NT2/D1 (cell line): Measurements from ENCODE around the gene TMEM164.

Source experiments
- DNase-seq: peaks from one replicate; pipeline ENCODE4 v3.0.0-alpha.2; 2011; ENCODE audit warnings: low read depth, low spot score
- H3K27me3 ChIP-seq: 2 replicates; pipeline ENCODE4 v1.6.0; 2011; ENCODE audit warnings: mild to moderate bottlenecking; ENCODE audit not compliant: insufficient read length, insufficient read depth
- H3K36me3 ChIP-seq: 2 replicates; pipeline ENCODE4 v1.6.1; 2011; ENCODE audit warnings: mild to moderate bottlenecking, low read length, mixed read lengths; ENCODE audit not compliant: insufficient read depth, insufficient read length
- H3K4me1 ChIP-seq: 2 replicates; pipeline ENCODE4 v1.5.1; 2011; ENCODE audit not compliant: insufficient read depth, insufficient read length
- H3K4me3 ChIP-seq: 2 replicates; pipeline ENCODE4 v1.5.1; 2011; ENCODE audit warnings: low read depth; ENCODE audit not compliant: insufficient read length
- H3K9ac ChIP-seq: 2 replicates; pipeline ENCODE4 v1.6.0; 2011; ENCODE audit warnings: low read depth; ENCODE audit not compliant: insufficient read length
- H3K9me3 ChIP-seq: 2 replicates; pipeline ENCODE4 v1.5.1; 2011; ENCODE audit warnings: mild to moderate bottlenecking, low read length; ENCODE audit not compliant: insufficient read depth
- SUZ12 ChIP-seq: IDR thresholded peaks from 2 replicates; pipeline ENCODE4 v1.6.1; 2011; ENCODE audit not compliant: insufficient read length, insufficient read depth; ENCODE audit errors: extremely low read depth
- YY1 ChIP-seq: IDR thresholded peaks from 2 replicates; pipeline ENCODE4 v1.6.1; 2011; ENCODE audit not compliant: insufficient read length, insufficient read depth
- ZNF274 ChIP-seq: IDR thresholded peaks from 2 replicates; pipeline ENCODE4 v1.6.1; 2011; ENCODE audit warnings: mild to moderate bottlenecking, low read depth, low read length

Gene TMEM164

DNA sequence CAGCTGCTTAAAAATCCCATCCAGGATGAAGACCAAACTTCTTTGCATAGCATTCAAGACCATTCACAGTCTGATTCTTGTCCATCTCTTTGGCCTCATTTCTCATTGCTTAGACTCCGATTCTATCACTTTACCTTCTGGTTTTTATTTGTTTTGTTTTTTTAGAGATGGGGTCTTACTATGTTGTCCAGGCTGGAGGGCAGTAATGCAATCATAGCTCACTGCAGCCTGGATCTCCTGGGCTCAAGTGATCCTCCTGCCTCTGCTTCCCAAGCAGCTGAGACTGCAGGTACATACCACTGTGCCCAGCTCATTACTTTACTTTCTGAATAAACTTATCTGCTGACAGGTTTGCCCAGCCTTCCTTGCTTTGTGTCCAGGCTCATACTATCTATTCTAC is 152.8 kb downstream of the TMEM164 start:
- Histone ChIP-seq H3K4me3 (no peak overlapping the region), H3K27me3 (no peaks in the 10 kb centered on the region), H3K9ac (no peak overlapping the region), H3K4me1 (peaks cover 3% of the 10 kb centered on the region), H3K36me3 (peaks cover 3% of the 10 kb centered on the region), H3K9me3 (no peaks in the 10 kb centered on the region)
- TF ChIP-seq YY1 (no peak), ZNF274 (no peak), SUZ12 (no peak)
- DNase-seq, result no peak

DNA sequence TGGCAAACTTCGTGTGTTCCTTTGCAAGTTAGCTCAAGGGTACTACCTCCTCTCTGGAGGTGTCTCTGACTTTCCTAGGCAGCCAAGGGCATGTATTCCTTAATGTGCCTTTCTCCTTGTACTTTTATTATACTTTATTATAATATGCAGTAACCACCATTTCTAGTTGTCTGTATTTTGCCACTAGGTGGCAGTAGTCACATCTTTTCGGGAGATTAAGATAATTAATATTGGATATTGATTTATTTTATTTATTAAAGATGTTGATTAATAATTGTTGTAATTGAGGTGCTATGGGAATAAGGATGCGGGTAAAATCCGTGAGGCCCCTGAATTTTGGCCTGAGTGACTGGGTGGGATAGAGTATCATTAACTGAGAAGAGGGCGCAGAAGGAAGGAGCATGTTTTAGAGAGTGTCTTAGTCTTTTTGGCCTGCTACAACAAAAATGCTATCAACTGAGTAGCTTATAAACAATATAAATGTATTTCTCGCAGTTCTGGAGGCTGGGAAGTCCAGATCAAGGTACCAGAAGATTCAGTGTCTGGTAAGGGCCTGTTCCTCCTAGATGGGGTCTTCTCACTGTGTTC is 153.3 kb downstream of the TMEM164 start:
- no peak for TF ChIP-seq ZNF274
- TF ChIP-seq SUZ12, result no peak
- TF ChIP-seq YY1, result no peak
- Histone ChIP-seq H3K9ac (no peak overlapping the region), H3K9me3 (no peaks in the 10 kb centered on the region), H3K4me1 (peaks cover 3% of the 10 kb centered on the region), H3K27me3 (no peaks in the 10 kb centered on the region), H3K36me3 (peaks cover 3% of the 10 kb centered on the region), H3K4me3 (no peak overlapping the region)
- no peak for DNase-seq

DNA sequence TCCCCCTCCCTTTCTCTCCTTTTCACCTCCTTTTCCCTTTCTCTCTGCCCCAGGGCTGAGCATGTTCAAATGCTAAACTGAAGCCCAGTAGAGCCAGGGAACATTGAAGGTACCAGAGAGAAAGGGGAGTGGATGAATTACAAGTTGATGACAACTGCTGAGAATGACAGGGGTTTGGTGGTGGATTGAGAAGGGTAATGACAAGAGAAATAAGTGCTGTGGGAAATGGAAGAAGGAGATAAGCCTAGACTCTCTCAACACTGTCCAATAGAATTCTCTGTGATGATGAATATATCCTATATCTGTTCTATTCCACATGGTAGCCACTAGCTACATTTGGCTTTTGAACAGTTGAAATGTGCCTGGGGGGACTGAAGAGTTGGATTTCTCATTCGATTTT is 154.5 kb downstream of the TMEM164 start:
- Histone ChIP-seq H3K9me3 (no peaks in the 10 kb centered on the region), H3K4me3 (no peak overlapping the region), H3K4me1 (peaks cover 3% of the 10 kb centered on the region), H3K9ac (no peak overlapping the region), H3K27me3 (no peaks in the 10 kb centered on the region), H3K36me3 (peaks cover 6% of the 10 kb centered on the region)
- no peak for DNase-seq
- TF ChIP-seq SUZ12 (no peak), YY1 (no peak), ZNF274 (no peak)

DNA sequence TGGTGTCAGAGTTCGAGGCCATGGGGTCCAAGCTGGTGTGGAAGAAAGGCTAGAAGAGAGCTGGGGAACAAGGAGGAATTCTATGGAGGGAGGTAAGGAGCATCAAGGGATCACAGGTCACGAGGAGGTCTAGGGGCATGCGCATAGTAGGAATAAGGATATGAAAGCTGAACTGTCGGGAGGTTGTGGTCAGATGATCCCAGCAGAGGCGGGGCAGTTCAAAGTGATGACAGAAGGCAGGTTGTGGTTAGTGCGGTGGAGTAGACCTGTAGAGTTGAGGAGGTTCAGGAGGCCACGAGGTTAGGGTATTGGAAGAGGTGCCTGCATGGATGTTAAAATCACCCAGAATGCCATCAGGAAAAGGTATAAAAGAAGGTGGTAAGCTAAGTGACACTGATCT is 156.3 kb downstream of the TMEM164 start:
- Histone ChIP-seq H3K4me3 (no peak overlapping the region), H3K9me3 (no peaks in the 10 kb centered on the region), H3K36me3 (peaks cover 6% of the 10 kb centered on the region), H3K9ac (no peak overlapping the region), H3K27me3 (no peaks in the 10 kb centered on the region), H3K4me1 (peaks cover 3% of the 10 kb centered on the region)
- DNase-seq, result no peak
- TF ChIP-seq SUZ12, result no peak
- no peak for TF ChIP-seq YY1
- no peak for TF ChIP-seq ZNF274

DNA sequence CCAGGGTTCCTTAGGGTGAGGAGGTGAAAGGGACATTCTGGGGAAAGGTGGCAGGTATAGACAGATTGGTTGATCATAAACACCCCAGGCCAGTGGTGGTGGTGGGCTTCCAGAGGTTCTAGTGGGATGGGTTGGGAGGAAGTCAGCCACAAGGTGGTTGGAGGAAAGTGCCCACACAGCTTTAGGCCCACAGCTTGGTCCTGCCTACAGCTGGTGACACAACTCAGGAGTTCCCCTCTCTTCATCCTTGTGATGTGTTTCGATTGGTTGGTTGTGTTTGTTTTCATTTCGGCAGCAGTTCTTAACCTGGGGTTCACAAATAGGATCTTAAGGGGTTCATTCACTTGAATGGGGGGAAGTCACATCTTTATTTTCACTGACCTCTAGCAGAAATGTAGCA is 157.0 kb downstream of the TMEM164 start:
- H3K9ac ChIP-seq, result no peak overlapping the region
- TF ChIP-seq ZNF274 (no peak), SUZ12 (no peak), YY1 (no peak)

DNA sequence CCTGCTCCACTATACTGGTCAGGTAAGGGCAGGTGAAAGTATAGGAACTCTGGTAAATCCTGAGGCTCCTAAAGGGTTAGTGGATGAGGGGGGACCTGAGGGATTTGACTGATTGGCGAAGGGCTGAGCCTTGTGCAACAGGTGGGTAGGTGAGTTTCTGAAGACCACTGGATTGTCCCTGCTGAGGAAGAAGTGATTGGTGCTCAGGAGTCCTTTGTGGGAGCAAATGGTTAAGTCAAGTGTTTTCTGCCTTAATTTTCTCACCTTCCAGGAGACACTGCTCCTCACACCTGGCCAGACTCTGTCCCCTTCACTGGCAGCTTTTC is 158.4 kb downstream of the TMEM164 start:
- H3K9ac ChIP-seq, result no peak overlapping the region
- no peak overlapping the region for H3K4me3 ChIP-seq
- H3K27me3 ChIP-seq, result no peaks in the 10 kb centered on the region
- TF ChIP-seq YY1, result no peak
- no peak for TF ChIP-seq ZNF274
- TF ChIP-seq SUZ12, result no peak
- no peak for DNase-seq
- no peaks in the 10 kb centered on the region for H3K9me3 ChIP-seq
- peaks cover 3% of the 10 kb centered on the region for H3K4me1 ChIP-seq
- H3K36me3 ChIP-seq, result peaks cover 6% of the 10 kb centered on the region

More for the DNA sequence above, 157.0 kb downstream of the TMEM164 start:
- DNase-seq, result no peak
- Histone ChIP-seq H3K9me3 (no peaks in the 10 kb centered on the region), H3K36me3 (peaks cover 6% of the 10 kb centered on the region), H3K27me3 (no peaks in the 10 kb centered on the region), H3K4me1 (peaks cover 3% of the 10 kb centered on the region), H3K4me3 (no peak overlapping the region)

DNA sequence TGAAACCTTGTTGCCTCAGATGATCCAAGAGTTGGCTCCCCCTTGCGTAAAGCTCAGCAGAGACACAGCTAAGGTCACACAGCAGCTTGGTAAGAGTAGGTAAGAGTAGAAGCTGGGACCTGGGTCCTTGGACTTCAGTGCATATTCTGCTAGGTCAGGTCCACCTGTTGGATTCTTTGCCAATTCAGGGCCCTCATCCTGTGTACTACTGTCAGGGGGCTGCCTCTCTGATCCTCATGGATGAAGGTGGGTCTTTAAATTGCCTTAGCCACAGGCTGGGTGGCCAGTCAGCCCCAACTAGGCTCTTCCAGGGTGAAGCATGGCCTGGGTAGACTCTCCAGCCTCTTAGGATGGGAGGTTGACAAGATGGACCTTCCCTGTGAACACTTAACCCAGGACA is 159.2 kb downstream of the TMEM164 start:
- TF ChIP-seq ZNF274, result no peak
- no peak for TF ChIP-seq YY1
- TF ChIP-seq SUZ12, result no peak
- H3K4me3 ChIP-seq, result no peak overlapping the region
- peaks cover 4% of the 10 kb centered on the region for H3K36me3 ChIP-seq
- H3K4me1 ChIP-seq, result peaks cover 3% of the 10 kb centered on the region
- no peaks in the 10 kb centered on the region for H3K27me3 ChIP-seq
- DNase-seq, result no peak
- no peak overlapping the region for H3K9ac ChIP-seq
- no peaks in the 10 kb centered on the region for H3K9me3 ChIP-seq

DNA sequence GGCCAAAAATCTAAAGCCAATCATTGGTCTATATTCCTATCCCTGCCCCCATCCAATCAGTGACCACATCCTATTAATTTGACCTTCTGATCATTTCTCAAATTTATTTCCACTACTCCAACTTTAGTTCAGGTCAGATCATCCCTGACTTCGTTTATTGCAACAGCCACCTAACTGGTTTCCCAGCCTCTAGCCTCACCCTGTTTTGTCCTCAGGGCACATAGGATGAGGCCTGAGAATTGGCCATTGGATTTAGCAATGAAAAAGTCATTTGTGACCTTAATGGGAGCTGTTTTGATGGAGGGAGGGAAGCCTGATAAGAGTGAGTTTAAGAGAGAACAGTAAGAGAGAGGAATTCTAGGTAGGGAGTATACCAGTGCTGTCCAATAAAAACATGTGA is 160.0 kb downstream of the TMEM164 start:
- no peak for TF ChIP-seq SUZ12
- Histone ChIP-seq H3K4me3 (no peak overlapping the region), H3K9me3 (no peaks in the 10 kb centered on the region), H3K9ac (no peak overlapping the region), H3K36me3 (peaks cover 4% of the 10 kb centered on the region), H3K4me1 (peaks cover 7% of the 10 kb centered on the region), H3K27me3 (no peaks in the 10 kb centered on the region)
- DNase-seq, result no peak
